Neural cell (in vitro differentiated cells): ENCODE measurements around the gene NDC1. TPM values are rescaled to one million over a fixed set of nuclear protein-coding genes. Genes with fewer than 3 reads are reported as not detected.
"Not testable (repeated sequence)": the region's sequence is repeated elsewhere in the genome, so short reads cannot be mapped to it uniquely, and the experiment has no call there.

Experiments used
- H2AFZ ChIP-seq: fragments of 200-600, 300-800 bp; sonication (generic), shearing (Covaris generic); 2 replicates; pipeline ENCODE4 v1.6.0; 2014; ENCODE audit warnings: low read depth, mild to moderate bottlenecking, antibody characterized with exemption, low read length, moderate library complexity
- H3F3A ChIP-seq: fragments of 200-600 bp; shearing (Covaris generic); 2 replicates; pipeline ENCODE4 v1.6.1; 2016; ENCODE audit warnings: mild to moderate bottlenecking, moderate library complexity, mixed read lengths, antibody characterized with exemption, low read length; ENCODE audit not compliant: insufficient read depth, poor library complexity, severe bottlenecking
- H3K27ac ChIP-seq: fragments of 200-600, 300-800 bp; sonication (generic), shearing (Covaris generic); 2 replicates; pipeline ENCODE4 v1.5.1; 2014; ENCODE audit warnings: mild to moderate bottlenecking, low read length, moderate library complexity
- H3K27me3 ChIP-seq: fragments of 300-800, 200-600 bp; sonication (generic), shearing (Covaris generic); 2 replicates; pipeline ENCODE4 v1.6.0; 2014; ENCODE audit warnings: mild to moderate bottlenecking, low read depth, low read length, moderate library complexity; ENCODE audit not compliant: insufficient read depth
- H3K36me3 ChIP-seq: fragments of 300-800, 200-600 bp; sonication (generic), shearing (Covaris generic); 2 replicates; pipeline ENCODE4 v1.5.1; 2014; ENCODE audit warnings: mild to moderate bottlenecking, antibody characterized with exemption, low read length, moderate library complexity; ENCODE audit not compliant: insufficient read depth
- H3K4me2 ChIP-seq: fragments of 300-800, 200-600 bp; sonication (generic), shearing (Covaris generic); 2 replicates; pipeline ENCODE4 v1.6.0; 2014; ENCODE audit warnings: mild to moderate bottlenecking, low read length
- H3K4me3 ChIP-seq: fragments of 300-800, 200-600 bp; sonication (generic), shearing (Covaris generic); 2 replicates; pipeline ENCODE4 v1.5.1; 2014; ENCODE audit warnings: mild to moderate bottlenecking, low read length, moderate library complexity
- H3K79me2 ChIP-seq: fragments of 200-600 bp; shearing (Covaris generic); replicated peaks from 2 replicates; pipeline ENCODE4 v1.6.0; 2014; ENCODE audit warnings: mild to moderate bottlenecking, low read length, moderate library complexity; ENCODE audit not compliant: insufficient read depth
- H3K9ac ChIP-seq: fragments of 300-800, 200-600 bp; sonication (generic), shearing (Covaris generic); 2 replicates; pipeline ENCODE4 v1.6.1; 2016; ENCODE audit warnings: mild to moderate bottlenecking, low read length, mixed read lengths
- H3K9me2 ChIP-seq: fragments of 200-600 bp; shearing (Covaris generic); 2 replicates; pipeline ENCODE4 v1.6.1; 2016; ENCODE audit warnings: mild to moderate bottlenecking, low read length, mixed read lengths; ENCODE audit not compliant: insufficient read depth
- H3K9me3 ChIP-seq: fragments of 200-600, 300-800 bp; sonication (generic), shearing (Covaris generic); 2 replicates; pipeline ENCODE4 v1.6.1; 2016; ENCODE audit warnings: mild to moderate bottlenecking, mixed run types, low read length, moderate library complexity, mixed read lengths
- H4K20me1 ChIP-seq: fragments of 200-600 bp; shearing (Covaris generic); 2 replicates; pipeline ENCODE4 v1.6.1; 2016; ENCODE audit warnings: mild to moderate bottlenecking, mixed run types; ENCODE audit not compliant: insufficient read depth
- EP300 ChIP-seq: fragments of 450-650 bp; conservative IDR thresholded peaks from 2 replicates; pipeline ENCODE4 v1.6.1; 2014; ENCODE audit warnings: antibody characterized with exemption, mild to moderate bottlenecking, moderate library complexity; ENCODE audit not compliant: poor library complexity, severe bottlenecking
- EZH2 ChIP-seq: fragments of 200-600, 300-800 bp; shearing (Covaris generic), sonication (generic); IDR thresholded peaks from 2 replicates; pipeline ENCODE4 v1.6.1; 2014; ENCODE audit warnings: antibody characterized with exemption, low read length, borderline replicate concordance, mild to moderate bottlenecking; ENCODE audit not compliant: insufficient read depth, poor library complexity, severe bottlenecking
- MXI1 ChIP-seq: fragments of 450-650 bp; conservative IDR thresholded peaks from 2 replicates; pipeline ENCODE4 v1.6.1; 2014; ENCODE audit warnings: antibody characterized with exemption, mild to moderate bottlenecking; ENCODE audit not compliant: poor library complexity, severe bottlenecking
- POLR2AphosphoS5 ChIP-seq: IDR thresholded peaks from 2 replicates; pipeline ENCODE4 v1.6.1; 2012
- RAD21 ChIP-seq: fragments of 450-650 bp; conservative IDR thresholded peaks from 2 replicates; pipeline ENCODE4 v1.6.1; 2014; ENCODE audit warnings: antibody characterized with exemption, mild to moderate bottlenecking, moderate library complexity
- SMC3 ChIP-seq: fragments of 450-650 bp; conservative IDR thresholded peaks from 2 replicates; pipeline ENCODE4 v1.6.1; 2014; ENCODE audit warnings: antibody characterized with exemption, mild to moderate bottlenecking, moderate library complexity; ENCODE audit not compliant: poor library complexity
- TAF1 ChIP-seq: IDR thresholded peaks from 2 replicates; pipeline ENCODE4 v1.6.1; 2012; ENCODE audit warnings: low read depth
- polyA plus RNA-seq: library from polyadenylated mRNA; depleted of rRNA; stranded (reverse); fragments of >200 nt; gene quantifications from 2 replicates; pipeline ENCODE4 v1.2.3, GENCODE V29; 2014
- TF ChIP-seq, protein P1 (sequence below): IDR thresholded peaks from 2 replicates; pipeline ENCODE4 v1.6.1; 2012; ENCODE audit warnings: borderline replicate concordance
- TF ChIP-seq, protein P2 (sequence below): fragments of 450-650 bp; IDR thresholded peaks from 2 replicates; pipeline ENCODE4 v1.5.1; 2014; ENCODE audit warnings: antibody characterized with exemption, mild to moderate bottlenecking, moderate library complexity; ENCODE audit not compliant: poor library complexity, severe bottlenecking

NDC1 gene
- polyA plus RNA-seq, 1 donor from 2014 or later = 18.0 TPM

DNA sequence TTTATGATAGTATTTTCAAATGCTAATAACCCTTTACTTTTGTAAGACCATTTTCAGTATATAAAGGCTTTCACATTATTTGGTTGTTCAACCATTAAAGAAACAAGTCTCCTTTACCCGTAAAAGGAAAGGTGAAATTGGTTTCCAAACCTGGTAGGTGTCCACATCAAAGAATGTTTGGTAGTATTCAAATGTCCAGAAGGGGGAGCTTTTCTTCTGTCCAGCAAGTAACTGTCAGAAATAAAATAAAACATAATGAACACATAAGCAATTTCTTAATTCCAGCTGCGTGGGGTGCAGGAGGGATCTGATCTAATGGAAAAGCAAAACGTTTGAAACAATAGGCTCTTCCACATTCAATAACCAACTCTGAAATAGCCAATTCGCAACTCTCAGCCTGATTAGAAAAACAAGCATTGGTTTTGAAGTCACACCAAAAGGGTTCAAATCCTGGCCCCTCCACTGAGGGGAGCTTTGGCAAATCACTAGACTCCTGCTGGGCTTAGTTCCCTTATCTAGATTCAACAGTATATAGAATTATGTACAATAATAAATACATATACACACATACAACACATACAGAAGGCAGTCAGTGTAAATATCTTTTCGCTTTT, 40.5 kb upstream of the NDC1 start:
- H3K36me3 ChIP-seq = no peaks in the 10 kb centered on the region
- H2AFZ ChIP-seq = no peak overlapping the region
- no peak overlapping the region for H3K27ac ChIP-seq
- H4K20me1 ChIP-seq = no peaks in the 10 kb centered on the region
- no peaks in the 10 kb centered on the region for H3K79me2 ChIP-seq
- H3K27me3 ChIP-seq = no peaks in the 10 kb centered on the region
- H3K9me2 ChIP-seq = no peaks in the 10 kb centered on the region
- no peak overlapping the region for H3K9ac ChIP-seq
- TF ChIP-seq TAF1 (no peak), RAD21 (peak; percentile 71), EP300 (no peak), EZH2 (no peak), SMC3 (peak; percentile 79)
- TF ChIP-seq, protein P1, sequence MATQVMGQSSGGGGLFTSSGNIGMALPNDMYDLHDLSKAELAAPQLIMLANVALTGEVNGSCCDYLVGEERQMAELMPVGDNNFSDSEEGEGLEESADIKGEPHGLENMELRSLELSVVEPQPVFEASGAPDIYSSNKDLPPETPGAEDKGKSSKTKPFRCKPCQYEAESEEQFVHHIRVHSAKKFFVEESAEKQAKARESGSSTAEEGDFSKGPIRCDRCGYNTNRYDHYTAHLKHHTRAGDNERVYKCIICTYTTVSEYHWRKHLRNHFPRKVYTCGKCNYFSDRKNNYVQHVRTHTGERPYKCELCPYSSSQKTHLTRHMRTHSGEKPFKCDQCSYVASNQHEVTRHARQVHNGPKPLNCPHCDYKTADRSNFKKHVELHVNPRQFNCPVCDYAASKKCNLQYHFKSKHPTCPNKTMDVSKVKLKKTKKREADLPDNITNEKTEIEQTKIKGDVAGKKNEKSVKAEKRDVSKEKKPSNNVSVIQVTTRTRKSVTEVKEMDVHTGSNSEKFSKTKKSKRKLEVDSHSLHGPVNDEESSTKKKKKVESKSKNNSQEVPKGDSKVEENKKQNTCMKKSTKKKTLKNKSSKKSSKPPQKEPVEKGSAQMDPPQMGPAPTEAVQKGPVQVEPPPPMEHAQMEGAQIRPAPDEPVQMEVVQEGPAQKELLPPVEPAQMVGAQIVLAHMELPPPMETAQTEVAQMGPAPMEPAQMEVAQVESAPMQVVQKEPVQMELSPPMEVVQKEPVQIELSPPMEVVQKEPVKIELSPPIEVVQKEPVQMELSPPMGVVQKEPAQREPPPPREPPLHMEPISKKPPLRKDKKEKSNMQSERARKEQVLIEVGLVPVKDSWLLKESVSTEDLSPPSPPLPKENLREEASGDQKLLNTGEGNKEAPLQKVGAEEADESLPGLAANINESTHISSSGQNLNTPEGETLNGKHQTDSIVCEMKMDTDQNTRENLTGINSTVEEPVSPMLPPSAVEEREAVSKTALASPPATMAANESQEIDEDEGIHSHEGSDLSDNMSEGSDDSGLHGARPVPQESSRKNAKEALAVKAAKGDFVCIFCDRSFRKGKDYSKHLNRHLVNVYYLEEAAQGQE = no peak
- TF ChIP-seq, protein P2, sequence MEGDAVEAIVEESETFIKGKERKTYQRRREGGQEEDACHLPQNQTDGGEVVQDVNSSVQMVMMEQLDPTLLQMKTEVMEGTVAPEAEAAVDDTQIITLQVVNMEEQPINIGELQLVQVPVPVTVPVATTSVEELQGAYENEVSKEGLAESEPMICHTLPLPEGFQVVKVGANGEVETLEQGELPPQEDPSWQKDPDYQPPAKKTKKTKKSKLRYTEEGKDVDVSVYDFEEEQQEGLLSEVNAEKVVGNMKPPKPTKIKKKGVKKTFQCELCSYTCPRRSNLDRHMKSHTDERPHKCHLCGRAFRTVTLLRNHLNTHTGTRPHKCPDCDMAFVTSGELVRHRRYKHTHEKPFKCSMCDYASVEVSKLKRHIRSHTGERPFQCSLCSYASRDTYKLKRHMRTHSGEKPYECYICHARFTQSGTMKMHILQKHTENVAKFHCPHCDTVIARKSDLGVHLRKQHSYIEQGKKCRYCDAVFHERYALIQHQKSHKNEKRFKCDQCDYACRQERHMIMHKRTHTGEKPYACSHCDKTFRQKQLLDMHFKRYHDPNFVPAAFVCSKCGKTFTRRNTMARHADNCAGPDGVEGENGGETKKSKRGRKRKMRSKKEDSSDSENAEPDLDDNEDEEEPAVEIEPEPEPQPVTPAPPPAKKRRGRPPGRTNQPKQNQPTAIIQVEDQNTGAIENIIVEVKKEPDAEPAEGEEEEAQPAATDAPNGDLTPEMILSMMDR = peak; percentile 68
- no peaks in the 10 kb centered on the region for H3F3A ChIP-seq
- no peaks in the 10 kb centered on the region for H3K9me3 ChIP-seq
- H3K4me3 ChIP-seq = no peak overlapping the region
- no peak overlapping the region for H3K4me2 ChIP-seq

DNA sequence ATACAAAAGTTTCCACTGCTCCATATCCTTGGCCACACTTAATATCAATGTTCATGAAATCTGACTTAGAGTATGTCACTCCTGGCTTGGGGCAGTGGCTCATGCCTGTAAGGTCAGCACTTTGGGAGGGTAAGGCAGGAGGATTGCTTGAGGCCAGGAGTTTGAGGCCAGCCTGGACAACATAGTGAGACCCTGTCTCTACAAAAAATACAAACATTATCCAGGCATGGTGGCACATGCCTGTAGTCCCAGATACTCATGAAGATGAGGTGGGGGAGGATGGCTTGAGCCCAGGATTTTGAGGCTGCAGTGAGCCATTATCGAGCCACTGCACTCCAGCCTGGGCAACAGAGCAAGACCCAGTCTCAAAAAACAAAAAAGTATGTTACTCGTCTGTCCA, 37.1 kb upstream of the NDC1 start:
- not testable (repeated sequence) for H3K4me3 ChIP-seq, H3K79me2 ChIP-seq, H3K36me3 ChIP-seq, H3K27me3 ChIP-seq, H3K9me3 ChIP-seq, H3K9me2 ChIP-seq, H3F3A ChIP-seq, H3K9ac ChIP-seq, H4K20me1 ChIP-seq, H3K4me2 ChIP-seq, H3K27ac ChIP-seq, H2AFZ ChIP-seq

DNA sequence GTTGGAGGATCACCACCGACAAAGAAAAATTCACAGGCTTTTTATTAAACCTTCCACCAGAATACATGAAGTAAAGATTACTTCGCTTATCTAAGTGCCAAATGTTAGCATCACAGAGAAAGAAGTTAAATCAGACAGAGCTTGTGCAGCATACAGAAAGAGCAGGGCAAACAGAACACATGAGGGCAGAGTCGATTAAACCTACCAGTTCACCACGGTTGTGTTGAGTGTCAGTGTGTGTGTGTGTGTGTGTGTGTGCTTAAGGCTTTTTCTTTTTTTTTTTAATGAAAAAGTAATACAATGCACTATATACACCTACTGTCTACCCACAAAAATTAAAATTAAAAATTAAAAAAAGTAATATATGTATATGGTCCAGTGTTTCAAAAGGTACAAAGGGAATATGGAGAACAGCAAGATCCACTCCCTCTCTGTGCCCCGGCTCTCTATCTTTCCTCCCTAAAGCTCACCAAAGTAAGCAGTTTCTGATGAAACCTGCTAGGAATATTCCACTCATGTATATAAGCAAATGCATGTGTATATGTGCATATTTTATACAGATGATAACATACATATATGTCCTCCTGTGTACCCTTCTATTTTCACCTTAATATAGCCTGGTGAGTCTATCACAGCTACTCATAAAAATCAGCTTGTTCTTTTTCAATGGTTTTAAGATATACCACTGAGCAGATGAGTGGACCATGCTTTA, 33.8 kb upstream of the NDC1 start:
- no peak overlapping the region for H3K9ac ChIP-seq
- no peaks in the 10 kb centered on the region for H3F3A ChIP-seq
- no peaks in the 10 kb centered on the region for H3K27me3 ChIP-seq
- H3K4me3 ChIP-seq = no peak overlapping the region
- no peaks in the 10 kb centered on the region for H3K9me3 ChIP-seq
- no peaks in the 10 kb centered on the region for H3K79me2 ChIP-seq
- H3K36me3 ChIP-seq = no peaks in the 10 kb centered on the region
- no peak overlapping the region for H3K4me2 ChIP-seq
- no peak overlapping the region for H3K27ac ChIP-seq
- H3K9me2 ChIP-seq = no peaks in the 10 kb centered on the region
- H2AFZ ChIP-seq = no peak overlapping the region
- TF ChIP-seq POLR2AphosphoS5 (no peak), RAD21 (no peak), TAF1 (no peak), MXI1 (no peak), SMC3 (no peak), EP300 (no peak), EZH2 (no peak)
- TF ChIP-seq, protein P1 = no peak
- TF ChIP-seq, protein P2 = no peak
- H4K20me1 ChIP-seq = no peaks in the 10 kb centered on the region
